PC-9 (cell line): ENCODE data around the gene APCDD1L. TPM values are rescaled to one million over a fixed set of nuclear protein-coding genes. Genes with fewer than 3 reads are reported as not detected.

Experiments used
- BruUV-seq: library from RNA; stranded (reverse); fragments of 400-500 nt; replicated peaks from 2 replicates; lab custom pipeline; 2021; lab: Mats Ljungman, UMichigan
- CTCF ChIA-PET: fragments of 300-600 bp; sonication (Branson Sonifier 250); formaldehyde crosslinking; loops from one replicate; lab custom pipeline; 2022; ENCODE audit warnings: antibody characterized with exemption; lab: Charles Lee
- POLR2A ChIA-PET: fragments of 300-600 bp; sonication (Branson Sonifier 250); formaldehyde crosslinking; loops from one replicate; lab custom pipeline; 2022; ENCODE audit warnings: antibody characterized with exemption; ENCODE audit not compliant: unreplicated experiment; lab: Charles Lee
- DNase-seq, 2 experiments: peaks; one replicate each; pipeline versions ENCODE4 v3.0.0 to v3.0.0-alpha.2; 2015 to 2022; ENCODE audit warnings: mixed read lengths in 1 of 2
- H2AFZ ChIP-seq: fragments of 200-600 bp; sonication (generic); 2 replicates; pipeline ENCODE4 v1.8.1; 2017; ENCODE audit warnings: antibody characterized with exemption
- H3F3A ChIP-seq: fragments of 200-600 bp; sonication (generic); 2 replicates; pipeline ENCODE4 v1.8.1; 2017; ENCODE audit warnings: antibody characterized with exemption, mild to moderate bottlenecking, low read depth; ENCODE audit not compliant: insufficient read depth
- H3K27ac ChIP-seq: fragments of 200-600 bp; sonication (generic); 2 replicates; pipeline ENCODE4 v1.6.1; 2016; ENCODE audit warnings: mixed run types
- H3K27me3 ChIP-seq: fragments of 200-600 bp; sonication (generic); 2 replicates; pipeline ENCODE4 v1.6.1; 2016; ENCODE audit warnings: low read depth, mixed run types; ENCODE audit not compliant: insufficient read depth
- H3K36me3 ChIP-seq: fragments of 200-600 bp; sonication (generic); 2 replicates; pipeline ENCODE4 v1.6.1; 2016; ENCODE audit warnings: low read depth, mixed run types
- H3K4me1 ChIP-seq: fragments of 200-600 bp; sonication (generic); replicated peaks from 2 replicates; pipeline ENCODE4 v1.6.1; 2016; ENCODE audit warnings: mixed run types; ENCODE audit not compliant: insufficient read depth
- H3K4me2 ChIP-seq: fragments of 200-600 bp; sonication (generic); 2 replicates; pipeline ENCODE4 v1.6.1; 2017; ENCODE audit warnings: mixed run types
- H3K4me3 ChIP-seq: fragments of 200-600 bp; sonication (generic); 2 replicates; pipeline ENCODE4 v1.6.1; 2016; ENCODE audit warnings: mixed run types
- H3K79me2 ChIP-seq: fragments of 200-600 bp; sonication (generic); 2 replicates; pipeline ENCODE4 v1.6.1; 2017; ENCODE audit warnings: low read depth, mixed run types
- H3K9me2 ChIP-seq: fragments of 200-600 bp; sonication (generic); 2 replicates; pipeline ENCODE4 v1.8.1; 2017; ENCODE audit warnings: mild to moderate bottlenecking; ENCODE audit not compliant: insufficient read depth
- H3K9me3 ChIP-seq: fragments of 200-600 bp; sonication (generic); 2 replicates; pipeline ENCODE4 v1.8.1; 2016; ENCODE audit warnings: low read depth; ENCODE audit not compliant: insufficient read depth
- H4K20me1 ChIP-seq: fragments of 200-600 bp; sonication (generic); 2 replicates; pipeline ENCODE4 v1.8.1; 2017; ENCODE audit not compliant: insufficient read depth
- CTCF ChIP-seq: fragments of 200-600 bp; sonication (generic); conservative IDR thresholded peaks from 2 replicates; pipeline ENCODE4 v1.6.1; 2017; ENCODE audit warnings: mixed run types, antibody characterized with exemption, mild to moderate bottlenecking, moderate library complexity
- EZH2 ChIP-seq: fragments of 200-600 bp; sonication (generic); IDR thresholded peaks from 2 replicates; pipeline ENCODE4 v1.8.0; 2017; ENCODE audit warnings: antibody characterized with exemption, low read depth
- intact Hi-C: fragments of 100-400 bp; cut with micrococcal nuclease; formaldehyde crosslinking; loops from one replicate; pipeline ENCODE4 v1.10.0; 2022; ENCODE audit not compliant: unreplicated experiment
- total RNA-seq: library from RNA; stranded (reverse); gene quantifications from 2 replicates; pipeline ENCODE4 v1.2.3, GENCODE V29; 2021

The APCDD1L gene
- total RNA-seq, 1 experiment from 2014 or later = 3.0 TPM

- TF ChIP-seq CTCF (no peak), EZH2 (no peak)
- H2AFZ ChIP-seq = no peak overlapping the region
- POLR2A ChIA-PET = interaction anchor here (0.6 kb wide), 1 partner anchor 663 kb away, joined by 5 read pairs; no protein-coding TSS in a partner anchor
Observed at GRCh38 chr20:58547623-58548475, 32.6 kb upstream of the APCDD1L start.

GRCh38 chr20:58546756-58547622 lies 31.8 kb upstream of the APCDD1L start:
- Histone ChIP-seq H3K27me3 (no peaks in the 10 kb centered on the region), H3F3A (peaks cover 14% of the 10 kb centered on the region), H3K9me3 (no peaks in the 10 kb centered on the region), H3K4me1 (peaks cover 13% of the 10 kb centered on the region), H3K4me3 (no peak overlapping the region), H4K20me1 (no peaks in the 10 kb centered on the region), H3K9me2 (no peaks in the 10 kb centered on the region), H2AFZ (no peak overlapping the region), H3K79me2 (no peaks in the 10 kb centered on the region), H3K27ac (no peak overlapping the region), H3K36me3 (no peaks in the 10 kb centered on the region), H3K4me2 (no peak overlapping the region)
- intact Hi-C loops = no loop called here
- BruUV-seq = no TSS peak
- DNase-seq = no peak
- ChIA-PET CTCF (no interaction called here), POLR2A (interaction anchor here (0.6 kb wide), 1 partner anchor 664 kb away, joined by 5 read pairs; no protein-coding TSS in a partner anchor)
- no peak for TF ChIP-seq EZH2
- TF ChIP-seq CTCF = no peak

More at GRCh38 chr20:58547623-58548475, 32.6 kb upstream of the APCDD1L start:
- no peak overlapping the region for H3K27ac ChIP-seq
- intact Hi-C loops = no loop called here
- no TSS peak for BruUV-seq
- H4K20me1 ChIP-seq = no peaks in the 10 kb centered on the region
- no peaks in the 10 kb centered on the region for H3K27me3 ChIP-seq
- DNase-seq = peak in 1 of 2 experiments; percentile 12
- H3K9me2 ChIP-seq = no peaks in the 10 kb centered on the region
- no peak overlapping the region for H3K4me2 ChIP-seq
- peaks cover 9% of the 10 kb centered on the region for H3F3A ChIP-seq
- H3K4me1 ChIP-seq = peaks cover 8% of the 10 kb centered on the region; the same call in 1 of the 2 replicates
- CTCF ChIA-PET = interaction anchor here (1.0 kb wide), 1 partner anchor 66 kb away, joined by 3 read pairs; no protein-coding TSS in a partner anchor
- no peaks in the 10 kb centered on the region for H3K36me3 ChIP-seq
- H3K4me3 ChIP-seq = no peak overlapping the region
- H3K9me3 ChIP-seq = no peaks in the 10 kb centered on the region
- H3K79me2 ChIP-seq = no peaks in the 10 kb centered on the region

GRCh38 chr20:58546416-58546711 lies 31.2 kb upstream of the APCDD1L start:
- Histone ChIP-seq H3K4me1 (peaks cover 20% of the 10 kb centered on the region), H3K4me2 (no peak overlapping the region), H3F3A (peaks cover 20% of the 10 kb centered on the region), H3K36me3 (no peaks in the 10 kb centered on the region), H3K27ac (no peak overlapping the region), H3K4me3 (no peak overlapping the region), H3K9me3 (peaks cover 3% of the 10 kb centered on the region; the same call in 1 of the 2 replicates), H3K9me2 (no peaks in the 10 kb centered on the region), H3K27me3 (no peaks in the 10 kb centered on the region), H3K79me2 (no peaks in the 10 kb centered on the region), H4K20me1 (no peaks in the 10 kb centered on the region), H2AFZ (no peak overlapping the region)
- intact Hi-C loops = no loop called here
- POLR2A ChIA-PET = no interaction called here
- DNase-seq = no peak
- TF ChIP-seq CTCF (no peak), EZH2 (no peak)
- no TSS peak for BruUV-seq
- CTCF ChIA-PET = no interaction called here
